NCI-H2107 treated with DMSO at 0.1 percent for 48 hours (cell line): ENCODE data around the gene PLA2G10.
"Not testable (repeated sequence)": the region's sequence is repeated elsewhere in the genome, so short reads cannot be mapped to it uniquely, and the experiment has no call there.

Experiments used
- DNase-seq: peaks from one replicate; lab custom pipeline; 2025; ENCODE audit not compliant: unreplicated experiment; lab: John Stamatoyannopoulos, UW

Gene PLA2G10

GRCh38 chr16:14694129-14694528, at the start of gene PLA2G10:
Gene PLA2G10 (minus strand): TSS chr16:14694308. CDS start chr16:14694229, 79 bp downstream.
- DNase-seq, result not testable (repeated sequence)

- DNase-seq, result not testable (repeated sequence)
Measured at GRCh38 chr16:14742273-14743128, 48.4 kb upstream of the PLA2G10 start, which contains the start of gene NPIPA2. Gene NPIPA2 (plus strand): TSS chr16:14742533. CDS start chr16:14748066, 5,533 bp downstream.

GRCh38 chr16:14741794-14742193, 47.7 kb upstream of the PLA2G10 start:
- DNase-seq, result not testable (repeated sequence)

- not testable (repeated sequence) for DNase-seq
Measured at GRCh38 chr16:14740832-14741385, 46.8 kb upstream of the PLA2G10 start.

- not testable (repeated sequence) for DNase-seq
Measured at GRCh38 chr16:14733233-14733632, 39.1 kb upstream of the PLA2G10 start.

GRCh38 chr16:14703156-14704011, 9.3 kb upstream of the PLA2G10 start, which contains the start of gene NPIPA3:
Gene NPIPA3 (plus strand): TSS chr16:14703411. CDS start chr16:14708944, 5,533 bp downstream.
- DNase-seq, result not testable (repeated sequence)

- DNase-seq, result not testable (repeated sequence)
Measured at GRCh38 chr16:14702672-14703071, 8.6 kb upstream of the PLA2G10 start.

GRCh38 chr16:14701859-14702258, 7.8 kb upstream of the PLA2G10 start:
- not testable (repeated sequence) for DNase-seq

GRCh38 chr16:14685870-14686793, 8.0 kb downstream of the PLA2G10 start:
- DNase-seq, result not testable (repeated sequence)

- DNase-seq, result no peak
Measured at GRCh38 chr16:14682121-14682520, 12.0 kb downstream of the PLA2G10 start.

- no peak for DNase-seq
Measured at GRCh38 chr16:14681115-14681514, 13.0 kb downstream of the PLA2G10 start.

GRCh38 chr16:14680396-14680795, 13.7 kb downstream of the PLA2G10 start:
- DNase-seq, result not testable (repeated sequence)

- no peak for DNase-seq
Measured at GRCh38 chr16:14678748-14679497, 15.2 kb downstream of the PLA2G10 start.

- DNase-seq, result no peak
Measured at GRCh38 chr16:14677627-14678026, 16.5 kb downstream of the PLA2G10 start.

- no peak for DNase-seq
Measured at GRCh38 chr16:14676633-14677032, 17.5 kb downstream of the PLA2G10 start.

GRCh38 chr16:14672403-14672971, 21.6 kb downstream of the PLA2G10 start:
- DNase-seq, result no peak

- no peak for DNase-seq
Measured at GRCh38 chr16:14669776-14670175, 24.3 kb downstream of the PLA2G10 start.

- no peak for DNase-seq
Measured at GRCh38 chr16:14668556-14669223, 25.4 kb downstream of the PLA2G10 start.
